NCI-H146 (cell line): ENCODE data around the gene RNASEH1.

Experiments
- DNase-seq: peaks from one replicate; lab custom pipeline; 2025; lab: John Stamatoyannopoulos, UW

The RNASEH1 gene

GRCh38 chr2:3558205-3559014 lies at the start of gene RNASEH1:
Gene RNASEH1 (minus strand): TSS chr2:3558333. CDS start chr2:3558260, 73 bp downstream.
- DNase-seq, result peak; percentile 99

- no peak for DNase-seq
Measured at GRCh38 chr2:3606370-3607201, 48.5 kb upstream of the RNASEH1 start.

- no peak for DNase-seq
Measured at GRCh38 chr2:3606028-3606369, 47.9 kb upstream of the RNASEH1 start.

- DNase-seq, result peak; percentile 88
Measured at GRCh38 chr2:3604991-3605961, 47.1 kb upstream of the RNASEH1 start.

- DNase-seq, result no peak
Measured at GRCh38 chr2:3604207-3604877, 46.2 kb upstream of the RNASEH1 start.

- DNase-seq, result no peak
Measured at GRCh38 chr2:3603536-3604206, 45.5 kb upstream of the RNASEH1 start.

- no peak for DNase-seq
Measured at GRCh38 chr2:3602553-3603339, 44.6 kb upstream of the RNASEH1 start.

- DNase-seq, result no peak
Measured at GRCh38 chr2:3601561-3602271, 43.6 kb upstream of the RNASEH1 start.

- no peak for DNase-seq
Measured at GRCh38 chr2:3600256-3600855, 42.2 kb upstream of the RNASEH1 start.

GRCh38 chr2:3598912-3599854 lies 41.0 kb upstream of the RNASEH1 start:
- DNase-seq, result no peak

- no peak for DNase-seq
Measured at GRCh38 chr2:3598197-3598910, 40.2 kb upstream of the RNASEH1 start.

- DNase-seq, result no peak
Measured at GRCh38 chr2:3597567-3597966, 39.4 kb upstream of the RNASEH1 start.

GRCh38 chr2:3596901-3597417 lies 38.8 kb upstream of the RNASEH1 start:
- no peak for DNase-seq

- no peak for DNase-seq
Measured at GRCh38 chr2:3595985-3596384, 37.9 kb upstream of the RNASEH1 start.

- no peak for DNase-seq
Measured at GRCh38 chr2:3595404-3595803, 37.3 kb upstream of the RNASEH1 start.

GRCh38 chr2:3594493-3595281 lies 36.6 kb upstream of the RNASEH1 start, which contains the start of gene COLEC11:
Gene COLEC11 (plus strand): TSS chr2:3595112. CDS start chr2:3604341, 9,229 bp downstream.
- DNase-seq, result no peak
